Measurements from ENCODE around the gene TEX22.
A peak's percentile ranks its signal among the peaks of the same experiment; 100 is the strongest.

The TEX22 gene

GRCh38 chr14:105412771-105413543, 14.6 kb downstream of the TEX22 start:
- H3K4me3 ChIP-seq (replicated peaks in 1 of 2; ENCODE audit: low read depth in 2 of 2, low read length in 2 of 2), result no peak overlapping the region
- TF ChIP-seq CTCF (IDR thresholded peaks at IDR 0.05; ENCODE audit: low read depth, low read length), result no peak
- no peak for DNase-seq (ENCODE audit: low read depth in 2 of 2)

DNA sequence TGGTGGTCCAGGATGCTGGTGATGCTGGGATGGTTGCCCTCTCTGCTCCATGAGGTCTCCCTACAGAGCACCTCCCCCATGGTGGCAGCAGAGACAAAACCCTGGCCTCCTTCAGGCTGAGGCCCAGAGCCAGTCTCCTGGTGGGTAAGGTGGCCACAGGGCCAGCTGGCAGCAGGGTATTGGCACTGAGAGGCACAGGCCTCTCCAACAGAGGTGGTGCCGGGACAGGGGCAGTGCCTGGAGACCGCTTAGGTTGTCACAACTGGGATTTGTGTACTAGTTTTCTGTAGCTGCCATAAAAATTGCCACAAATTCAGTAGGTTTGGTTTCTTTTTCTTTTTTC, 15.2 kb downstream of the TEX22 start:
- no peak for DNase-seq (ENCODE audit: low read depth in 2 of 2)
- H3K4me3 ChIP-seq (replicated peaks in 1 of 2; ENCODE audit: low read depth in 2 of 2, low read length in 2 of 2), result no peak overlapping the region
- no peak for TF ChIP-seq CTCF (IDR thresholded peaks at IDR 0.05; ENCODE audit: low read depth, low read length)

DNA sequence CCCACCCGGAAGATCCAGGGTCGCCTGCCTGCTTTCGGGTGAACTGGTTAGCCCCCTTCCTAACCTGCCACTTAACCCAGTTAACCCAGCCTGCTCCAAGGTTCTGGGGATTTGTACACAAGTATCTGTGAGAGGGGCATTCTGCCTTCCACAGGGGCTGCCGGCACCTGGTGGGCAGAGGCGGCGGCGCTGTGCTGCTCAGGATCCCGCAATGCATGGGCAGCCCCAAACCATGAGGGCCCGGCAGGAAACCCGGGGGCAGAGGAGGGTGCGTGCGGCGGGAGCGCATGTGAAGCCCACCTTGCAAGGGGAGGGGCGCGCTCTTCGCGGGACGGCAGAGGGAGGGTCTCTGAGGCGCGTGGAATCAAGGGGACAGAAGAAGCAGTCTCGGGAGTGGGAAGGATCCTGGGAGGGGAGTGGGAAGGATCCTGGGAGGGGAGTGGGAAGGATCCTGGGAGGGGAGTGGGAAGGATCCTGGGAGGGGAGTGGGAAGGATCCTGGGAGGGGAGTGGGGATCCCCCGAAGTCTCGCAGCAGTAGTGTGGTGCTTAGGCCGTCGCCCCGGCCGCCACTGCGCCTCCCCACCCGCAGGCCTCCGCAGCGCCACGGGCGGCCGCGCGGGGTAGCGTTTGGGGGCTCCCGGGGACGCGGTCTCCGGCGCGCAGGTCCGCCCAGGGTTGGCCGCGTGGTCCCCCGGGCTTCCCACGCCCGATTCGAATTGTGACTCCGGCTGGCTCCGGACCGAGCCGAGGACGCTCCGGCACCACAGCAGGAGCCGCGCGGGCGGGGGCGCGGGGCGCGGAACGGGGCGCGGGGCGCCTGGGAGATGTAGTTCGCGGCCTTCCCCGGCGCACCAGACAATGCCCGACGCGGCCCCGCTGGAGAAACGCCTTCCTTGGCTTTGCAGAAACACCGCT, 16.4 kb downstream of the TEX22 start:
- TF ChIP-seq CTCF (IDR thresholded peaks at IDR 0.05; ENCODE audit: low read depth, low read length), result peak; percentile 26
- DNase-seq (ENCODE audit: low read depth in 2 of 2), result peak; percentile 63 to 76
- H3K4me3 ChIP-seq (replicated peaks in 1 of 2; ENCODE audit: low read depth in 2 of 2, low read length in 2 of 2), result peak overlapping the region; percentile 21 to 45

DNA sequence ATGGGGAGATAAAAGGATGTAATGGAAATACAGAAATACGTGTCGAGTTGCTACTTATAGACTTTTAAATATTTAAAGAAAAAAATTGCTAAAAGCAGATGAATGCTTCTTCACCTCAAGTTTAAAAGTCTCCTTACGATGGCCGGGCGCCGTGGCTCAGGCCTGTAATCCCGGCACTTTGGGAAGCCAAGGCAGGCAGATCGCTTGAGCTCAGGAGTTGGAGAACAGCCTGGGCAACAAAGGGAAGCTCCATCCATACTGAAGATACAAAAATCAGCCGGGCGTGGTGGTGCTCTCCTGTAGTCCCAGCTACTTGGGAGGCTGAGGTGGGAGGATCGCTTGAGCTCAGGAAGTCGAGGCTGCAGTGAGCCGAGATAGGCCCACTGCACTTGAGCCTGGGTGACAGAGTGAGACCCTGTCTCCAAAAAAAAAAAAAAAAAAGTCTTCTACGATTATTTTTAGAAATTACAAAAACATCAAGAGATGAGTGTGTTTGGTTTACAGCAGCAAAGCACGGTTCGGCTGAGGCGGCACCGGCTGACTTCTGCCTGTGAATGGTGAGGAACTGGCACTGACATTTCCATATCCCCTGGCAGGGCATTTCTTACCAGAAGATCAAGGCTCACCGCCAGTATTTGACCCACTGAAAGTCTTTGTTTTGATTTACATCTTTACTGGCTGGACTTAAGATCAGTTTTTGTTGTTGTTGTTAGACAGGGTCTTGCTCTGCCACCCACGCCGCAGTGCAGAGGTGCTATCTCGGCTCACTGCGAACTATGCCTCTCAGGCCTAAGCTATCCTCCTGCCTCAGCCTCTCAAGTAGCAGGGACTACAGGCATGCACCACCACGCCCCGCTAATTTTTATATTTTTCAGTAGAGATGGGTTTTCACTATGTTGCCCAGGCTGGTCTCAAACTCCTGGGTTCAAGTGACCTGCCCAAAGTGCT, 17.4 kb downstream of the TEX22 start:
- DNase-seq (ENCODE audit: low read depth in 2 of 2), result no peak
- no peak for TF ChIP-seq CTCF (IDR thresholded peaks at IDR 0.05; ENCODE audit: low read depth, low read length)
- H3K4me3 ChIP-seq (replicated peaks in 1 of 2; ENCODE audit: low read depth in 2 of 2, low read length in 2 of 2), result peak overlapping the region in 1 of 2 donors; percentile 45

- DNase-seq (ENCODE audit: low read depth in 2 of 2), result no peak
- H3K4me3 ChIP-seq (replicated peaks in 1 of 2; ENCODE audit: low read depth in 2 of 2, low read length in 2 of 2), result no peak overlapping the region
- TF ChIP-seq CTCF (IDR thresholded peaks at IDR 0.05; ENCODE audit: low read depth, low read length), result no peak
Measured at GRCh38 chr14:105416671-105417070, 18.3 kb downstream of the TEX22 start.

DNA sequence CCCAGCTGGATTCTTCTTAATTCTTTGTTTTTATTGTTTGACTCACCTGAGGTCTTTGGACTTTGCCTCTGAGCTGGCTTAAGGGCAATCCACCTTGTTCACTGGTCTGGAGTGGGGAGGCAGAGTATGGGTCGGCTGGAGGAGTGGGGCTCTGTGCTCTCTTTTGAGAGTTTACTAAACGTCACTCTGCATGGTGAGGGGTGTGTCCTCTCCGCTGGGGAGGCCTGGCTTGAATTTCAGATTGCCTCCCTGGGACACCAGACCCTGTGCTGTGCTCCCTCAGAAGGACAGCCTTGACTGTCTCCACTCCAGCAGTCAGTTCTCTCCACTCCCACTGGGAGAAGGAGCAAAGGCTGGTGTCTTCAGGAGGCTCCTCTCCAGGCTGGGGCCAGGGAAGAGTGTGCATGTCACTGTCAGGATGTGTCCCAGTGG, 19.4 kb downstream of the TEX22 start:
- no peak overlapping the region for H3K4me3 ChIP-seq (replicated peaks in 1 of 2; ENCODE audit: low read depth in 2 of 2, low read length in 2 of 2)
- DNase-seq (ENCODE audit: low read depth in 2 of 2), result no peak
- no peak for TF ChIP-seq CTCF (IDR thresholded peaks at IDR 0.05; ENCODE audit: low read depth, low read length)

All from cardiac fibroblast (primary cell).